ENCODE results near the gene RAB40C. TPM values are rescaled to one million over a fixed set of nuclear protein-coding genes. Genes with fewer than 3 reads are reported as not detected.

Gene RAB40C
- total RNA-seq, 1 donor from 2014 or later, result 6.0 TPM

DNA sequence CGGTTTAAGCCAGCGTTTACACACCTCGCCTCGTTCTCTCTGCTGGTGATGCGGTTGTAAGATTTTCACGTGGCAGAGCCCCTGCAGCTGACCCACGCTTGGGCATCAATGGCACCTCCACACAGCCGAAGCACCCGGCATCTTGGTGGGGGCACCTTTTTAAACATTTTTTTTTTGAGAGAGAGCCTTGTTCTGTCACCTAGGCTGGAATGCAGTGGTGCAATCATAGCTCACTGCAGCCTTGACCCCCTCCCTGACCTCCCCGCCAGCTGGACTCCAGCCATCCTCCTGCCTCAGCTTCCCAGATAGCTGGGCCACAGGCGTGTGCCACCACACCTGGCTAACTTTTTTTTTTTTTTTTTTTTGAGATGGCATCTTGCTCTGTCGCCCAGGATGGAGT, 64.2 kb downstream of the RAB40C start:
- no peak for DNase-seq (ENCODE audit: low spot score)
- Histone ChIP-seq H3K27me3 (no peaks in the 10 kb centered on the region), H3K9ac (no peak overlapping the region), H3K4me2 (no peak overlapping the region), H3K4me3 (no peak overlapping the region), H4K20me1 (ENCODE audit: low read depth) (peaks cover 3% of the 10 kb centered on the region), H2AFZ (replicated peaks) (no peak overlapping the region), H3K79me2 (ENCODE audit: low read depth) (no peaks in the 10 kb centered on the region), H3F3A (ENCODE audit: low read depth) (no peaks in the 10 kb centered on the region), H3K4me1 (no peaks in the 10 kb centered on the region), H3K9me3 (ENCODE audit: low read depth) (no peaks in the 10 kb centered on the region), H3K36me3 (no peaks in the 10 kb centered on the region), H3K27ac (no peak overlapping the region)
- TF ChIP-seq EZH2 (IDR thresholded peaks at IDR 0.05), result no peak
- TF ChIP-seq, protein P1, sequence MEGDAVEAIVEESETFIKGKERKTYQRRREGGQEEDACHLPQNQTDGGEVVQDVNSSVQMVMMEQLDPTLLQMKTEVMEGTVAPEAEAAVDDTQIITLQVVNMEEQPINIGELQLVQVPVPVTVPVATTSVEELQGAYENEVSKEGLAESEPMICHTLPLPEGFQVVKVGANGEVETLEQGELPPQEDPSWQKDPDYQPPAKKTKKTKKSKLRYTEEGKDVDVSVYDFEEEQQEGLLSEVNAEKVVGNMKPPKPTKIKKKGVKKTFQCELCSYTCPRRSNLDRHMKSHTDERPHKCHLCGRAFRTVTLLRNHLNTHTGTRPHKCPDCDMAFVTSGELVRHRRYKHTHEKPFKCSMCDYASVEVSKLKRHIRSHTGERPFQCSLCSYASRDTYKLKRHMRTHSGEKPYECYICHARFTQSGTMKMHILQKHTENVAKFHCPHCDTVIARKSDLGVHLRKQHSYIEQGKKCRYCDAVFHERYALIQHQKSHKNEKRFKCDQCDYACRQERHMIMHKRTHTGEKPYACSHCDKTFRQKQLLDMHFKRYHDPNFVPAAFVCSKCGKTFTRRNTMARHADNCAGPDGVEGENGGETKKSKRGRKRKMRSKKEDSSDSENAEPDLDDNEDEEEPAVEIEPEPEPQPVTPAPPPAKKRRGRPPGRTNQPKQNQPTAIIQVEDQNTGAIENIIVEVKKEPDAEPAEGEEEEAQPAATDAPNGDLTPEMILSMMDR (IDR thresholded peaks at IDR 0.05), result no peak
- no peak for TF ChIP-seq EZH2phosphoT487 (IDR thresholded peaks at IDR 0.05)
- Mint-ChIP-seq H3K27ac (no peak overlapping the region), H3K27me3 (ENCODE audit: insufficient read depth, low read depth) (no peaks in the 10 kb centered on the region), H3K4me1 (peaks cover 3% of the 10 kb centered on the region), H3K9me3 (no peaks in the 10 kb centered on the region), H3K36me3 (no peaks in the 10 kb centered on the region), H3K4me3 (no peak overlapping the region)

DNA sequence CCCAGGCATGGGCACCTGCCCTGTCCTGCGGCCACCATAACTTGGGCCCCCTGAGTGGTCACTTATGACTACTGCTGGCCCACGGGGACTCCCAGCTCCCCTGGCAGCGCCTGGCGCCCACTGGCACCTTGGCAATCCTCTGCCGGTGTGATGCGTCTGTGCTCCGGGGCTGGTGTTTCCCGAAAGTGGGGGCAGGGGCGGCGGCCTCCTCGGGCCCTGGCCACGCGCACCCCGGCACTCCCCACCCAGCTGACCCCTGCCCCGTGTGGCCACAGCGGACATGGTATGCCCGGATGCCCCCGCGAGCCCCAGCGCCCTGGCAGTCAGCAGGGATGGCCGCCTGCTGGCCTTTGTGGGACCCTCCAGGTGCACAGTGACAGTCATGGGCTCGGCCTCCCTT, 67.6 kb downstream of the RAB40C start:
- H2AFZ ChIP-seq (replicated peaks), result no peak overlapping the region
- no peak for DNase-seq (ENCODE audit: low spot score)
- no peaks in the 10 kb centered on the region for H3K9me3 Mint-ChIP-seq
- no peaks in the 10 kb centered on the region for H3K79me2 ChIP-seq (ENCODE audit: low read depth)
- TF ChIP-seq, protein P1 (IDR thresholded peaks at IDR 0.05), result no peak
- no peak for TF ChIP-seq EZH2 (IDR thresholded peaks at IDR 0.05)
- TF ChIP-seq EZH2phosphoT487 (IDR thresholded peaks at IDR 0.05), result no peak
- H3K27ac ChIP-seq, result no peak overlapping the region
- H3K27me3 ChIP-seq, result no peaks in the 10 kb centered on the region
- H3K9me3 ChIP-seq (ENCODE audit: low read depth), result no peaks in the 10 kb centered on the region
- H3K9ac ChIP-seq, result no peak overlapping the region
- H3K4me3 Mint-ChIP-seq, result no peak overlapping the region
- H3K4me2 ChIP-seq, result no peak overlapping the region
- peaks cover 3% of the 10 kb centered on the region for H3K4me1 ChIP-seq
- peaks cover 4% of the 10 kb centered on the region for H3K4me1 Mint-ChIP-seq
- H3K4me3 ChIP-seq, result no peak overlapping the region
- H4K20me1 ChIP-seq (ENCODE audit: low read depth), result peaks cover 5% of the 10 kb centered on the region
- H3K27me3 Mint-ChIP-seq (ENCODE audit: insufficient read depth, low read depth), result no peaks in the 10 kb centered on the region
- peaks cover 3% of the 10 kb centered on the region for H3F3A ChIP-seq (ENCODE audit: low read depth)
- peaks cover under 1% of the 10 kb centered on the region for H3K36me3 Mint-ChIP-seq
- no peaks in the 10 kb centered on the region for H3K36me3 ChIP-seq
- H3K27ac Mint-ChIP-seq, result no peak overlapping the region

DNA sequence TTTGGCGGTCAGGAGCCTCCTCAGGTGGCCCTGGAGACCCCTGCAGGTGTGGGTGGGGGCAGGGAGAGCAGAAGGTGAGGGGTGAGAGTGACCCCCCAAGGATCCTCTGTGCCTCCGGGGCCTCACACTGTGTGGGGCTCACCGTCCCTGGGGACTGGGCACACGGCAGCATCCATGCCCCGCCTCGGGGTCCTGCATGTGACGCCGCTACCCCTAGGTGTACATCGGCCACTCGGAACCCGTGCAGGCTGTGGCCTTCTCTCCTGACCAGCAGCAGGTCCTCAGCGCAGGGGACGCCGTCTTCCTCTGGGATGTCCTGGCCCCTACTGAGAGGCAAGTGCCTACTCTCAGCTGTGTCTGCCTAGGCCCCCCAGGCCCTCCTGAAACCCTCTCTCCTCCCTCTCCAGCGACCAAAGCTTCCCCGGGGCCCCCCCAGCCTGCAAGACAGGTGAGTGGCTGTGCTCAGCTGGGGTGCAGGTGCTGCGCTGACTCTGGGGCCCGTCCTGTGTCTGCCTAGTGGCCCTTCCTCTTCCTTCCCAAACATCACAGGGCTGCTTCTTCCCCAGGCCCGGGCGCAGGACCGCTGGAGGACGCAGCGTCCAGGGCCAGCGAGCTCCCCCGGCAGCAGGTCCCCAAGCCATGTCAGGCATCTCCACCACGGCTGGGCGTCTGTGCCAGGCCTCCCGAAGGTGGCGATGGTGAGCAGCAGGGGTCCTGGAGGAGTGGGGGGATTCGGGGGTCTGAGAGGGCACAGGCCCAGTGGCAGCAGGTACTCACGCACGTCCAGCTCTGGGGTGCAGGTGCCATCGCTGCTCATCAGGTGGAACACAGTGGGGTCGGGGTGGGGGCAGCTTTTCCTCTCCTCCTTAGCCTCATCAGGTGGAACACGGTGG, 69.1 kb downstream of the RAB40C start:
- Histone ChIP-seq H3K9me3 (ENCODE audit: low read depth) (no peaks in the 10 kb centered on the region), H3K4me1 (peaks cover 3% of the 10 kb centered on the region), H3K27ac (no peak overlapping the region), H4K20me1 (ENCODE audit: low read depth) (peaks cover 5% of the 10 kb centered on the region), H3K79me2 (ENCODE audit: low read depth) (no peaks in the 10 kb centered on the region), H3F3A (ENCODE audit: low read depth) (peaks cover 3% of the 10 kb centered on the region), H3K9ac (no peak overlapping the region), H3K27me3 (no peaks in the 10 kb centered on the region), H3K4me2 (no peak overlapping the region), H3K4me3 (no peak overlapping the region), H2AFZ (replicated peaks) (no peak overlapping the region), H3K36me3 (no peaks in the 10 kb centered on the region)
- Mint-ChIP-seq H3K9me3 (no peaks in the 10 kb centered on the region), H3K27ac (no peak overlapping the region), H3K36me3 (peaks cover 2% of the 10 kb centered on the region), H3K27me3 (ENCODE audit: insufficient read depth, low read depth) (peaks cover 2% of the 10 kb centered on the region), H3K4me3 (no peak overlapping the region), H3K4me1 (peaks cover 4% of the 10 kb centered on the region)
- DNase-seq (ENCODE audit: low spot score), result no peak
- TF ChIP-seq EZH2 (IDR thresholded peaks at IDR 0.05) (no peak), EZH2phosphoT487 (IDR thresholded peaks at IDR 0.05) (no peak)
- TF ChIP-seq, protein P1 (IDR thresholded peaks at IDR 0.05), result no peak

Measured in neural progenitor cell (in vitro differentiated cells).